Chondrocyte (in vitro differentiated cells): ENCODE data around the gene POLR3H. TPM values are rescaled to one million over a fixed set of nuclear protein-coding genes. Genes with fewer than 3 reads are reported as not detected.
A peak's percentile ranks its signal among the peaks of the same experiment; 100 is the strongest.

Experiments used
- DNase-seq: peaks from one replicate; pipeline ENCODE4 v3.0.0; 2021; ENCODE audit warnings: mixed read lengths, low spot score
- H3K27ac Mint-ChIP-seq: one replicate; pipeline ENCODE4 v1.8.0; 2021; ENCODE audit warnings: mild to moderate bottlenecking, moderate library complexity, mixed read lengths; ENCODE audit not compliant: unreplicated experiment
- H3K27me3 Mint-ChIP-seq: 2 replicates; pipeline ENCODE4 v1.8.0; 2021; ENCODE audit warnings: low read depth, mixed read lengths
- H3K36me3 Mint-ChIP-seq: 2 replicates; pipeline ENCODE4 v1.8.0; 2021; ENCODE audit warnings: low read depth, mixed read lengths
- H3K4me1 Mint-ChIP-seq: 2 replicates; pipeline ENCODE4 v1.8.0; 2021; ENCODE audit warnings: low read depth, mild to moderate bottlenecking, mixed read lengths
- H3K4me3 Mint-ChIP-seq: one replicate; pipeline ENCODE4 v1.8.0; 2021; ENCODE audit warnings: mild to moderate bottlenecking, moderate library complexity, mixed read lengths; ENCODE audit not compliant: unreplicated experiment
- H3K9me3 Mint-ChIP-seq: 2 replicates; pipeline ENCODE4 v1.8.0; 2021; ENCODE audit warnings: low read depth, mixed read lengths
- CTCF ChIP-seq: fragments of 200-600 bp; sonication (generic); IDR thresholded peaks from 2 replicates; pipeline ENCODE4 v1.5.0; 2021; ENCODE audit warnings: antibody characterized with exemption, mild to moderate bottlenecking, moderate library complexity
- total RNA-seq: library from RNA; stranded (reverse); gene quantifications from 3 replicates; pipeline ENCODE4 v1.2.1, GENCODE V29; 2021

POLR3H gene
- total RNA-seq, 1 donor from 2014 or later = 41.5 TPM

DNA sequence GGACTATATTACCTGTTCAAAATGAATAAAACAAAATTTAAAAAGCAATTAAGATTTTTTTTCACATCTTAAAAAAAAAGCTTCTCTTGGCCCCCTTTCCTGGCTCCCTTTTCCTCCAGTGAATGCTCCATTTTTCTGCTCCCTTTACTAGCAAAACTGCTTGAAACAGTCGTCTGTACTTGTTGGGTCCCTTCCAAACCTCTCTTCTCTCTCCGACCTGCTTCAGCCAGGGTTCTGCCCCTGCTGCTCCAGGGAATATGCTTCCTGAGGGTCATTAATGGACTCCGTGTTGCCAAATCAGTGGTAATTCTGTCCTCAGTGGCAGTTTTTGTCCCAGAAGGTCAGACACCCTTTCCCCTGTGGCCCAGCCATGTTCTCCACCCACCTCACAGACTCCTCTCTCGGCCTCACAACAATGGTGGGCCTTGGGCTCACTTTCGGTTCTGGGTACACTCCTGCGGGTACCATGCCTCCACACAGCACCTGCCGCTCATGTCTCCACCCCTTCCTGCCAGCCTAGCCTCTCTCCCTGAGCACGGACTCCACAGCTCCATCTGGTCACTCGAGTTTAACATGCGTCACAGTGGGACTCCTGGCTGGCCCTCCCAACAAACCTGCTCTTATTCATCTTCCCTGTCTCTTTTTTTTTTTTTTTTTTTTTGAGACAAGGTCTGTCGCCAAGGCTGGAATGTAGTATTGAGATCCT, 7.8 kb upstream of the POLR3H start:
- DNase-seq = no peak
- peaks cover 17% of the 10 kb centered on the region for H3K4me1 Mint-ChIP-seq
- H3K27me3 Mint-ChIP-seq = no peaks in the 10 kb centered on the region
- H3K36me3 Mint-ChIP-seq = no peaks in the 10 kb centered on the region
- no peak for TF ChIP-seq CTCF
- no peaks in the 10 kb centered on the region for H3K9me3 Mint-ChIP-seq
- no peak overlapping the region for H3K27ac Mint-ChIP-seq
- no peak overlapping the region for H3K4me3 Mint-ChIP-seq

GRCh38 chr22:41550952-41551491, 6.8 kb upstream of the POLR3H start:
- H3K27me3 Mint-ChIP-seq = no peaks in the 10 kb centered on the region
- no peak for TF ChIP-seq CTCF
- H3K9me3 Mint-ChIP-seq = no peaks in the 10 kb centered on the region
- no peak for DNase-seq
- H3K27ac Mint-ChIP-seq = no peak overlapping the region
- H3K4me1 Mint-ChIP-seq = peaks cover 8% of the 10 kb centered on the region
- no peak overlapping the region for H3K4me3 Mint-ChIP-seq
- H3K36me3 Mint-ChIP-seq = no peaks in the 10 kb centered on the region

DNA sequence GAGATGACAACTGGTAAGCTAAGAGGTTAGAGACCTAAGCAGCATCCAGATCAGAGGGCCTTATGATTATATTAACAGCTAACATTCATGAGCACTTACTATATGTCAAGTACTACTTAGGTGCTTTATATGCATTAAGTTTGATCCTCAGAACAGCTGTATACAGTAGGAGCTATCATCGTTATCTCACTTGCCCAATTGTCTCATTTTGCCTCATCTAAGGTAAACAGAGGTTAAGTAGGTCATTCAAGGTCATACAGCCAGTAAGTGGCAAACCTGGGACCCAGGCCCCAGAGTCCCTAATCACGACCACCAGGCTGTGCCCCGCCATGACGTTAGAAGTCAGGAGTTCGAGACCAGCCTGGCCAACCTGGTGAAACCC, 4.6 kb upstream of the POLR3H start:
- H3K27ac Mint-ChIP-seq = no peak overlapping the region
- peaks cover 7% of the 10 kb centered on the region for H3K4me1 Mint-ChIP-seq
- no peaks in the 10 kb centered on the region for H3K27me3 Mint-ChIP-seq
- no peaks in the 10 kb centered on the region for H3K9me3 Mint-ChIP-seq
- no peak for DNase-seq
- H3K36me3 Mint-ChIP-seq = no peaks in the 10 kb centered on the region
- no peak overlapping the region for H3K4me3 Mint-ChIP-seq
- no peak for TF ChIP-seq CTCF

DNA sequence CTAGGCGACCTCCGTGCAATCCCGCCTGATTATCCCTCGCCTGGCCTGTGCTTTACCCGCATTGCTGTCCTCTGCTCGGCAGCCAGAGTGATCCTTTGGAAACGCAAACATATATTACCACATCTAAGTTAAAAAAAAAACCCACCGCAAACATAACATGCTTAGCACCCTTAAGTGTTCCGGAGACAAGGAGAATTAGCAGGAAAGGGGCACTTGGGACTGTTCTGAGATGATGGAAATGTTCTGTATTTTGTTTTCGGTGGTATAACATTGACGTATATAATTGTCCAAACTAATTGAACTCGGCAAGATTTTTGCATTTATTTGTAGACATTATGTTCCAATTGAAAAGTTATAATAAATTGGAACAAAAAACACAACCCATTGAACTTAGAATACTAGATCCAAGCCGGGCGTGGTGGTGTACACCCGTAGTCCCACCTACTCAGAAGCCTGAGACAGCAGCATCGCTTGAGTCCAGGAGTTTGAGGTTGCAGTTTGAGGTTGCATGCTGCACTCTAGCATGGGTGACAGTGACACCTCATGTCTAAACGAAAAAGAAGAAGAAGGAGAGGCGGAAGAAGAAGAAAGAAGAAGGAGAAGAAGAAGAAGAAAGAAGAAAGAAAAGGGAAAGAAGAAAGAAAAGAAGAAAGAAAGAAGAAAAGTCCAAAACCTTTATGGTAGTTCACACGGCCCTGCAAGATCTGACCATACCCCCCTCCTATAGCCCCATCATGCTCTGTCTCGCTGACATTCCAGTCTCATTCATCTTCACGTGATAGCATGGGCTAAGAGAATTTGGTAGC, 604 bp upstream of the POLR3H start:
- no peak for DNase-seq
- H3K4me3 Mint-ChIP-seq = peak overlapping the region; percentile 89

More for the DNA sequence above, 604 bp upstream of the POLR3H start:
- no peak for TF ChIP-seq CTCF
- H3K36me3 Mint-ChIP-seq = no peaks in the 10 kb centered on the region
- peak overlapping the region; percentile 97 for H3K27ac Mint-ChIP-seq
- no peaks in the 10 kb centered on the region for H3K9me3 Mint-ChIP-seq
- no peaks in the 10 kb centered on the region for H3K27me3 Mint-ChIP-seq
- peaks cover 36% of the 10 kb centered on the region for H3K4me1 Mint-ChIP-seq
